ENCODE data around the gene FAM177A1. TPM values are rescaled to one million over a fixed set of nuclear protein-coding genes. Genes with fewer than 3 reads are reported as not detected.

The FAM177A1 gene
- total RNA-seq, 1 experiment from 2014 or later: 46.7 TPM

DNA sequence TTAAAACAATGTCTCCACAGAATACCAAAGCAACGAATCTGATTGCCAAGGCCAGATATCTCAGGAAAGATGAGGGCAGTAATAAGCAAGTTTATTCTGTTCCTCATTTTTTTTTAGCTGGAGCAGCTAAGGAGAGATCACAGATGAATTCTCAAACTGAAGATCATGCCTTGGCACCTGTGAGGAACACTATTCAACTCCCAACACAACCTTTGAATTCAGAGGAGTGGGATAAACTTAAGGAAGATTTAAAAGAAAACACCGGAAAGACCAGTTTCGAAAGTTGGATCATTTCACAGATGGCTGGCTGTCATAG is 77.3 kb downstream of the FAM177A1 start:
- DNase-seq (ENCODE audit: low read depth): no peak

DNA sequence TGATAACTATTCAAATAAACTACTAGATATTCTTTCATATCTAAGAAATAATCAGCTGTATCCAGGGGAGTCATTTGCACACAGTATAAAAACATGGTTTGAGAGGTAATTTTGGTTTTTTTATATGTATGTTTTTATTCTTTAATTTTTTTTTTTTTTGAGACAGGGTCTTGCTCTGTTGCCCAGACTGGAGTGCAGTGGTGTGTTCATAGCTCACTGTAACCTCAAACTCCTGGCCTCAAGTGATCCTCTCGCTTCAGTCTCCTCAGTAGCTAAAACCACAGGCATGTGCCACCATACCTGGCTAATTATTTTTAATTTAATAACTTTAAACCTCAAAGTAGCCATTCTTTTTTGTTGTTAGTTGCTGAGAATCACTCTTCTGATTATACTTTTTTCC is 78.1 kb downstream of the FAM177A1 start:
- DNase-seq (ENCODE audit: low read depth): no peak

Other genes starting within 250 kb of the FAM177A1 start
- gene BAZ1A, start 170.9 kb upstream of the FAM177A1 start, total RNA-seq (2014; rRNA removed; shearing (Covaris generic)): 46.0 and 81.9 TPM in 2 replicates
- gene SRP54, start 63.3 kb upstream of the FAM177A1 start, total RNA-seq (2014; rRNA removed; shearing (Covaris generic)): 147 and 149 TPM in 2 replicates
- 58.5 and 62.0 TPM in 2 replicates for gene PPP2R3C, start 75.7 kb downstream of the FAM177A1 start, total RNA-seq (2014; rRNA removed; shearing (Covaris generic))
- 50.0 and 73.2 TPM in 2 replicates for gene PRORP, start 76.3 kb downstream of the FAM177A1 start, total RNA-seq (2014; rRNA removed; shearing (Covaris generic))
- gene PSMA6, start 246.1 kb downstream of the FAM177A1 start, total RNA-seq (2014; rRNA removed; shearing (Covaris generic)): 865 and 878 TPM in 2 replicates